ENCODE data around the gene DGKZ.

DNA sequence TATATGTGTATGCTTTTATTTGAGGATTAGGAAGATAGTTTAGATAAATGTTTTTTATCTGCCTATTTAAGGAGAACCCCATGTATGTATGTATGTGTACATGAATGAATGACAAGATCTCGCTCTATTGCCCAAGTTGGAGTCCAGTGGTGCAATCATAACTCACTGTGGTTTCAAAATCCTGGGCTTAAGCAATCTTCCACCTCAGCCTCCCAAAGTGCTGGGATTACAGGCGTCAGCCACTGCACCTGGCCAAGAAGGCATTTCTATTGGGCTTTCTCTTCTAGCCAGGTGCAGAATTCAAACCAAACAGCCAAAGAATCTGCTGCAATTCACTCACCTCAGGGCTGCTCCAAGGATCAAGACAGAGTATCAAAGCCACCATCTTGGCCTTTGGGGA lies 25.5 kb upstream of the DGKZ start:
- TF ChIP-seq ARNT (IDR thresholded peaks at IDR 0.05) (no peak), NFRKB (IDR thresholded peaks at IDR 0.05) (no peak), ZNF384 (IDR thresholded peaks at IDR 0.05) (no peak), FOXM1 (IDR thresholded peaks at IDR 0.05; ENCODE audit: borderline replicate concordance) (no peak), SP1 (IDR thresholded peaks at IDR 0.05) (no peak), LEF1 (IDR thresholded peaks at IDR 0.05; ENCODE audit: borderline replicate concordance) (no peak), HDGF (IDR thresholded peaks at IDR 0.05; ENCODE audit: borderline replicate concordance) (no peak), L3MBTL2 (conservative IDR thresholded peaks at IDR 0.05) (no peak)

All from HEK293T (cell line).